Activated naive CD4-positive, alpha-beta T cell treated with Interleukin-2 at 50 U/mL for 16 hours (primary cell): ENCODE results near the gene NFASC.

ENCODE experiments used
- DNase-seq: peaks from one replicate; pipeline ENCODE4 v3.0.0-alpha.2; 2020

Gene NFASC

GRCh38 chr1:205047764-205048231 is 177.1 kb downstream of the NFASC start:
- DNase-seq: no peak

- no peak for DNase-seq
Measured at GRCh38 chr1:205048382-205048781, 177.7 kb downstream of the NFASC start.

- DNase-seq: no peak
Measured at GRCh38 chr1:205049479-205049878, 178.8 kb downstream of the NFASC start.

- DNase-seq: no peak
Measured at GRCh38 chr1:205052690-205053089, 182.0 kb downstream of the NFASC start.

GRCh38 chr1:205053296-205053695 is 182.6 kb downstream of the NFASC start:
- DNase-seq: no peak

GRCh38 chr1:205054013-205054412 is 183.4 kb downstream of the NFASC start:
- no peak for DNase-seq

- no peak for DNase-seq
Measured at GRCh38 chr1:205056188-205056611, 185.5 kb downstream of the NFASC start.

GRCh38 chr1:205056956-205057568 is 186.4 kb downstream of the NFASC start:
- no peak for DNase-seq

- DNase-seq: no peak
Measured at GRCh38 chr1:205057808-205058575, 187.3 kb downstream of the NFASC start.

- DNase-seq: no peak
Measured at GRCh38 chr1:205058853-205059252, 188.2 kb downstream of the NFASC start.

- DNase-seq: no peak
Measured at GRCh38 chr1:205059660-205060059, 189.0 kb downstream of the NFASC start.

GRCh38 chr1:205060746-205061145 is 190.1 kb downstream of the NFASC start:
- no peak for DNase-seq

GRCh38 chr1:205061227-205061626 is 190.6 kb downstream of the NFASC start:
- no peak for DNase-seq

GRCh38 chr1:205061665-205062069 is 191.0 kb downstream of the NFASC start:
- peak; percentile 65 for DNase-seq

GRCh38 chr1:205062319-205062718 is 191.7 kb downstream of the NFASC start:
- DNase-seq: no peak

- no peak for DNase-seq
Measured at GRCh38 chr1:205062895-205063294, 192.2 kb downstream of the NFASC start.

- DNase-seq: no peak
Measured at GRCh38 chr1:205064301-205064700, 193.6 kb downstream of the NFASC start.

GRCh38 chr1:205064741-205065316 is 194.2 kb downstream of the NFASC start:
- no peak for DNase-seq

GRCh38 chr1:205065666-205066065 is 195.0 kb downstream of the NFASC start:
- no peak for DNase-seq

GRCh38 chr1:205066141-205066818 is 195.6 kb downstream of the NFASC start:
- no peak for DNase-seq

- DNase-seq: no peak
Measured at GRCh38 chr1:205067031-205067430, 196.4 kb downstream of the NFASC start.

- no peak for DNase-seq
Measured at GRCh38 chr1:205068001-205068400, 197.3 kb downstream of the NFASC start.

GRCh38 chr1:205068457-205069040 is 197.9 kb downstream of the NFASC start:
- no peak for DNase-seq
